ENCODE measurements around the gene GPC6. TPM values are rescaled to one million over a fixed set of nuclear protein-coding genes. Genes with fewer than 3 reads are reported as not detected.

GPC6 gene
- total and polyA plus RNA-seq, 9 of the 15 experiments (the other 6 are each of a cell fraction or from before 2014, with no cell fraction given): under 0.01 to 0.20 (median 0.01) TPM; not detected in 4

DNA sequence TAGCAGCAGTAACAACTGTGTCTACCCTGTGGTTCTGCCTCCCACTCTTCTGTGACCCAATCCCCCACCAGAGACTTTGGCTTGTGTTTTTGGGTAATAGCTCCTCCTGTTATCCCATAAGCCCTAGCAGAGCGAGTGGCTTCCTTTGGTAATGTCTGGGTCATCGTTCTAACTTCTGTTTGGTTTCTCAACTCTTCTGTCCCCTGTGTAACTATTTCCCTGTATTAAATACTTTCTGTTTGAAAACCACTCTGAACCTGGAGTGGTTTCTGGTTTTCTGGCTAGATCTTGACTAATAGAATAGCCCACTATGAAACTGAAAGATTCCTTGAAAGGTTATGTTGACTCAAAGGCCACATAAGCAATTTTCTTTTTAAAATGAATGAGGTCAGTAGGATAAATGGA, 902.9 kb downstream of the GPC6 start:
- CTCF ChIA-PET (ENCODE audit: low intra/inter-chr PET ratio): no interaction called here
- ATAC-seq: no peak
- TF ChIP-seq E2F3 (CRISPR knock-in tag; IDR thresholded peaks at IDR 0.05) (no peak), ZNF551 (CRISPR knock-in tag; IDR thresholded peaks at IDR 0.05) (no peak), ASH1L (IDR thresholded peaks at IDR 0.05; ENCODE audit: borderline replicate concordance, low read depth, partially characterized antibody) (no peak), RHOXF2B (CRISPR knock-in tag; conservative IDR thresholded peaks at IDR 0.05) (no peak), FOXJ3 (CRISPR knock-in tag; IDR thresholded peaks at IDR 0.05) (no peak), ZNF586 (CRISPR knock-in tag; conservative IDR thresholded peaks at IDR 0.05) (no peak), ZNF316 (IDR thresholded peaks at IDR 0.05) (no peak), STAT5B (CRISPR knock-in tag; IDR thresholded peaks at IDR 0.05) (no peak), NFE2 (IDR thresholded peaks at IDR 0.05; ENCODE audit: low read depth) (no peak), ZNF277 (CRISPR knock-in tag; IDR thresholded peaks at IDR 0.05; ENCODE audit: borderline replicate concordance) (no peak), PBX2 (CRISPR knock-in tag; IDR thresholded peaks at IDR 0.05; ENCODE audit: low read depth) (no peak), PBX2 (tag; conservative IDR thresholded peaks at IDR 0.05; ENCODE audit: low read depth) (no peak), PYGO2 (tag; IDR thresholded peaks at IDR 0.05) (no peak), ZFX (CRISPR knock-in tag; IDR thresholded peaks at IDR 0.05) (no peak), RBM14 (IDR thresholded peaks at IDR 0.05; ENCODE audit: borderline replicate concordance, insufficient read depth, low read depth, low read length) (no peak)
- TF ChIP-seq, protein P1, sequence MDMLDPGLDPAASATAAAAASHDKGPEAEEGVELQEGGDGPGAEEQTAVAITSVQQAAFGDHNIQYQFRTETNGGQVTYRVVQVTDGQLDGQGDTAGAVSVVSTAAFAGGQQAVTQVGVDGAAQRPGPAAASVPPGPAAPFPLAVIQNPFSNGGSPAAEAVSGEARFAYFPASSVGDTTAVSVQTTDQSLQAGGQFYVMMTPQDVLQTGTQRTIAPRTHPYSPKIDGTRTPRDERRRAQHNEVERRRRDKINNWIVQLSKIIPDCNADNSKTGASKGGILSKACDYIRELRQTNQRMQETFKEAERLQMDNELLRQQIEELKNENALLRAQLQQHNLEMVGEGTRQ (CRISPR knock-in tag; IDR thresholded peaks at IDR 0.05): no peak
- TF ChIP-seq, protein P2, sequence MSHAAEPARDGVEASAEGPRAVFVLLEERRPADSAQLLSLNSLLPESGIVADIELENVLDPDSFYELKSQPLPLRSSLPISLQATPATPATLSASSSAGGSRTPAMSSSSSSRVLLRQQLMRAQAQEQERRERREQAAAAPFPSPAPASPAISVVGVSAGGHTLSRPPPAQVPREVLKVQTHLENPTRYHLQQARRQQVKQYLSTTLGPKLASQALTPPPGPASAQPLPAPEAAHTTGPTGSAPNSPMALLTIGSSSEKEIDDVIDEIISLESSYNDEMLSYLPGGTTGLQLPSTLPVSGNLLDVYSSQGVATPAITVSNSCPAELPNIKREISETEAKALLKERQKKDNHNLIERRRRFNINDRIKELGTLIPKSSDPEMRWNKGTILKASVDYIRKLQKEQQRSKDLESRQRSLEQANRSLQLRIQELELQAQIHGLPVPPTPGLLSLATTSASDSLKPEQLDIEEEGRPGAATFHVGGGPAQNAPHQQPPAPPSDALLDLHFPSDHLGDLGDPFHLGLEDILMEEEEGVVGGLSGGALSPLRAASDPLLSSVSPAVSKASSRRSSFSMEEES (CRISPR knock-in tag; IDR thresholded peaks at IDR 0.05): no peak

More for the DNA sequence above, 902.9 kb downstream of the GPC6 start:
- no peaks in the 10 kb centered on the region for H3K4me1 ChIP-seq (replicated peaks in 1 of 2; ENCODE audit: control insufficient read depth in 2 of 2, insufficient read depth in 2 of 2, low read length in 2 of 2)
- POLR2A ChIA-PET: no interaction called here
- no peak overlapping the region for H3K27ac ChIP-seq (ENCODE audit: extremely low read depth, low read depth, low read length)
- no peaks in the 10 kb centered on the region for H3K9me1 ChIP-seq (ENCODE audit: control insufficient read depth, insufficient read depth, low read length)
- intact Hi-C loops (cut with micrococcal nuclease): no loop called here
- no peaks in the 10 kb centered on the region for H3K79me2 ChIP-seq (ENCODE audit: control insufficient read depth, insufficient read depth, low read length)
- H3K36me3 ChIP-seq (ENCODE audit: control insufficient read depth, insufficient read depth, low read length): no peaks in the 10 kb centered on the region
- FAIRE-seq: no peak
- in situ Hi-C loops (cut with MboI): no loop called here
- DNase-seq (ENCODE audit: extremely low read depth in 1 of 4, low spot score in 3 of 4): no peak
- H3K4me2 ChIP-seq (ENCODE audit: insufficient read depth, low read length): no peak overlapping the region
- H3K9me3 ChIP-seq (replicated peaks; ENCODE audit: control insufficient read depth, insufficient read depth, low read depth, low read length): no peaks in the 10 kb centered on the region
- BruUV-seq (replicated peaks): no TSS peak
- no peak overlapping the region for H2AFZ ChIP-seq (ENCODE audit: low read depth, low read length)
- H3K9ac ChIP-seq (ENCODE audit: insufficient read depth in 1 of 2, low read depth in 2 of 2, low read length in 2 of 2): no peak overlapping the region
- H3K27me3 ChIP-seq (ENCODE audit: control insufficient read depth in 2 of 2, insufficient read depth in 2 of 2, low read length in 2 of 2): no peaks in the 10 kb centered on the region
- 0% methylated on average over 2 of the region's 2 CpGs for WGBS (ENCODE audit: insufficient coverage, low coverage, missing lambda C conversion rate)
- H4K20me1 ChIP-seq (replicated peaks; ENCODE audit: control insufficient read depth, insufficient read depth, low read length): no peaks in the 10 kb centered on the region
- no peak overlapping the region for H3K4me3 ChIP-seq
